Right forelimb (tissue), 1 donor: ENCODE data around the gene ANXA11.

ENCODE experiments used
- DNase-seq: peaks from one replicate; pipeline ENCODE4 v3.0.0-alpha.2; 2018

The ANXA11 gene

DNA sequence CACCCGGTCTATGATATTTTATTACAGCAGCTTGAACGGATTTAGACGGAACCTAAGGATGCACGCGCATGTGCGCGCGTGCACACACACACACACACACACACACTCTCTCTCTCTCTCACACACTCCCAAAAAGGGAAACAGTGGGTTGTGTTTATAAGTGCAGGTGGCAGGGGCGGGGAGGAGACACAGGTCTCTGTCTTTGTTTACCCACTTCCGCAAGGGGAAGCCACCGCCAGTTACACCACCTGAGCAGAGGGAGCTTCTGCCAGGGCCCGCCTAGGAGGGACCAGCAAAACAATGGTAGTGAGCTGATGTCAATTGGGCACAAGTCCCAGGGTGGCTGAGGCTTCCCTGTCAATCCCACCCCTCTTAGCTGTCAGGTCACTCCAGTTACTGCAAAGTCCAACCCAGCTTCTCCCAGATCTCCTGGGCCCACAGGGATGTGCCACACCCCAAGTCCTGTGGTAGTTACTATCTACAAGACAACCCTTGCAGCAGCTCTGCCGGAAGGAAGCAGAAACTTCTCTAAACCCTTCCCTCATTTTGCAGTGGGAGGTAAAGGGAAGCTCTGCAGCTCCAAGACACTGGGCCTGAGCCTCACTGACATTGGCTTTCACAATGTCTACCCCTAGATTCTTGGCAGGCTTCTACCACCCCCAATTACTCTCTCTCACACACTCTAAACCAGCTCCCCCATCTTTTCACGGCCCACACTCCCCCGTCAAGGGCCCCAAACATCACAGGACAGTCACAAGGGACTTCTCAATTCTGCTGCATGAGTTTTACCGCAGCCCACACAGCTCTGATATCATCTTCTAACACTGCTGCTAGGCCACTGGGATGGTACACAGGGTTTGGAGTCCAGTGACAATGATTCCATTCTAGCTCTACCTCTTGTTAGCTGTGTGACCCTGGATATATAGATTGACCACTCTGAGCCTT is 17.6 kb downstream of the ANXA11 start:
- peak; percentile 33 for DNase-seq

DNA sequence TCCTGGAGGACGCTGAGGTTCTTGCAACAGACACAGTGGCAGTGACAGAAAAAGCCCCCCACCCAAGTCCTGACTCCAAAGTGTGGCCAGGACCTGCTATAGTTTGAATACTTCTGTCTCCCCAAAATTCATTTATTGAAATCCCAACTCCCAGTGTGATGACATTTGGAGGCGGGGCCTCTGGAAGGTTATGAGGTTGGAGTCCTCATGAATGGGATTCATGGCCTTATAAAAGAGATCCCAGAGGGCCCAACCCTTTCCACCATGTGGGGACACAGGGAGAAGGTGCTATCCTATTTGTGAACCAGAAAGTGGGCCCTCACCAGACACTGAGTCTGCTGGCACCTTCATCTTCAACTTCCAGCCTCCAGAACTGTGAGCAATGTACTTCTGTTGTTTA is 18.3 kb downstream of the ANXA11 start:
- DNase-seq, result no peak

DNA sequence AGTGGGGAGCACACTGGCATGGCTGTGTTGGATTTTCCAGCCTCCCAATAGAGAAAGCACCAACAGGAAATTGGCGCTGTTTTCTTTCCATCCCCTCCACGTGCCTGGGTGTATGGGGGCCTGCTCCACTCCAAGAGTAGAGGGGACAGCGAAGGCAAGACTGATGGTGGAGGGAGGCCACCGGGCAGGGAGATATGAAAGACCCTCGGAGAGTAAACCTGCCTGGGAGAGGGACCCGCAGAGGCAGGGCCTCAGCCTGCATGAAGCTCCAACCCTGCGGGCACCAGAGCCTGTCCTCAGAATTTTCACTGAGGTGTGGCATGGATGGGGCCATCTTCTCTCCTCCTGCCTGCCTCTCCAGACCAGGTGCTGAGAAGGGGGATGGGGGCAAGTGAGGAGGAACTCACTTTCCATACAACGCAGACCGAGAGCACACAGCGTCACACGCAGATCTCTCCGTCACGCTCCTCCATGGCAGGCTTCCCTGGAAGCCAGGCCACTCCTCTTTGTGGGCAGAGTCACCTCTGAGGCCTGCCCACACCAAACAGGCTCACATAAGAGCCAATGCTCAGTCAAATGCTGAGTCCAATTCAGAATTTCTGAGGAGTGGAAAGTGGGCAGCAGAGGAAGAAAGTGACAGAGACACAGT is 18.8 kb downstream of the ANXA11 start:
- DNase-seq, result no peak

DNA sequence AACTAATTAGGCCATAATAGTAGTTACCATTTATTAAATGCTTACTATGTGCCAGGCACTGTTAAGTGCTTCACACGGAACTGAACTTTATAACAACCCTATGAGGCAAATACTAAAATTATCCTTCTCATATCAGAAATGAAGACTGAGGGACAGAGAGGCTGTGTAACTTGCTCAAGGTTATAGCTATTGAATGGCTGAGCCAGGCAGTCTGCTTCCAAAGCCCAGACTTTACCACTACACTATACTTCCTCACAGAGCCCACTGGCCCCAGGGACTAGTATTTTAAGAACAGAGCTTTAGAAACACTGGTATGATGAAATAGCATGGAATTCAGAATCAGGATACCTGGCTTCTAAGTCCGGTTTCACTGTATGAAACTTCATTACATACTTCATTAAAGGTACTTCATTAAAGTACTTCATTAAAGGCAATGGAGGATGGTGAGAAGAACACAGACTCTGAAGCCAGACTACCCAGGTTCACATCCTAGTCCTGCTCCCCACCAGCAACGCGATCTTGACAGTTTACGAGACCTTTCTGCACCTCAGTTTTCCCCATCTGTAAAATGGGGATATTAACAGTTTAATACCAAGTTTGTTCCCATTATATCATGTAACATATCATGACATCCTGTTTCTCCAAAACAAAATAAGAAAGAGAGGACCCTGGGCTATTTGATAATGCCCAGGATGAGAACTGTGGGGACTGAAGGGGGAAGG is 19.6 kb downstream of the ANXA11 start:
- DNase-seq, result no peak

DNA sequence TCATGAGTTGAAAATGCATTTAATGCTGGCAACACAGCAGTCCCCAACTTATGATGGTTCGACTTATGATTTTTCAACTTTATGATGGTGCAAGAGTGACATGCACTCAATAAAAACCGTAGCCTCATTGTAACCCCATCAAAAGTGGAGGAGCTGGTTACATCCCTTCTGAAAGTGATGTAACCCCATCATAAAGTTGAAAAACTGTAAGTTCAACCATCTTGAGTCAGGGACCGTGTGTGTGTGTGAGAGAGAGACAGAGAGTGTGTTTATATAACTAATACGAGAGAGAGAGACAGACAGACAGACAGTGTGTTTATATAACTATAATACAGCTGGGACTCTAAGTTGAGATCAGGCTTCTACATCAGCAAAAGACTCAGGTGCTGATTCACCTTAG is 21.0 kb downstream of the ANXA11 start:
- no peak for DNase-seq

DNA sequence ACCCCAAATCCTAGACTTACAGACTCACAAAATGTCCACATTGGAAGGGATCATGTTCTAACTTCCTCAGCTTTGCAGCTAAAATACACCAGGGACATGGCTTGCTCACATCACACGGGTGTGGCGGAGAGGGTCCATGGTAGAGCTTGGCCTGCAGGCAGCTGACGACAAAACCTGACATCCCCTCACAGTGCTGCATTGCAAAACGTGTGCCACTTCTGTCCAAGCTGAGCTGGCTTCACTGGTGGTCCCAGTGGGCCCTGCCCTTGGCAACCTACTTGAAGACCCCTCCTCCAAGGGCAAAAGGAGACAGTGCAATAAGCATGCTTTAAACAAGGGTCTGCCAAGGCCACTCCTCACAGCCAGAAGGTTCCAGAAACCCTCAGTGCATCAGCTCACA is 21.9 kb downstream of the ANXA11 start:
- DNase-seq, result no peak

DNA sequence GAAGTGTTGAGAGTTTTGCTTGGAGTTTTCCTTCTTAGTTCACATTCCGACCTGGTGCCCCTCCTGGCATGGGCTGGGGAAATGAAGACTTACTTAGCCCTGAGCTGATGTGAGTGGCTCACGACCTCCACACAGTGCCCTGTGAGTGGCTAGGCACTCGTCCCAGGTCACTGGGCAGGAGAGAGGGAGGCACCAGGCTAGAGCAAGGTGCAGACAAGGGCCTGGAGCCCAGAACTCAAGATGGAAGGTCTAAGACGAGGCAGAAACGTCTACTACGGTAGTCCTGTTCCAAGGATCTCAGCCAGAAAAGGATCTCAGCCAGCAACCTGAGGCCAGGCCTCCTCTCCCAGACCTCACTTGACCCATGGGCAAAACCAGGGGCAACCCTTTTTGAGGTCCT is 22.4 kb downstream of the ANXA11 start:
- no peak for DNase-seq

DNA sequence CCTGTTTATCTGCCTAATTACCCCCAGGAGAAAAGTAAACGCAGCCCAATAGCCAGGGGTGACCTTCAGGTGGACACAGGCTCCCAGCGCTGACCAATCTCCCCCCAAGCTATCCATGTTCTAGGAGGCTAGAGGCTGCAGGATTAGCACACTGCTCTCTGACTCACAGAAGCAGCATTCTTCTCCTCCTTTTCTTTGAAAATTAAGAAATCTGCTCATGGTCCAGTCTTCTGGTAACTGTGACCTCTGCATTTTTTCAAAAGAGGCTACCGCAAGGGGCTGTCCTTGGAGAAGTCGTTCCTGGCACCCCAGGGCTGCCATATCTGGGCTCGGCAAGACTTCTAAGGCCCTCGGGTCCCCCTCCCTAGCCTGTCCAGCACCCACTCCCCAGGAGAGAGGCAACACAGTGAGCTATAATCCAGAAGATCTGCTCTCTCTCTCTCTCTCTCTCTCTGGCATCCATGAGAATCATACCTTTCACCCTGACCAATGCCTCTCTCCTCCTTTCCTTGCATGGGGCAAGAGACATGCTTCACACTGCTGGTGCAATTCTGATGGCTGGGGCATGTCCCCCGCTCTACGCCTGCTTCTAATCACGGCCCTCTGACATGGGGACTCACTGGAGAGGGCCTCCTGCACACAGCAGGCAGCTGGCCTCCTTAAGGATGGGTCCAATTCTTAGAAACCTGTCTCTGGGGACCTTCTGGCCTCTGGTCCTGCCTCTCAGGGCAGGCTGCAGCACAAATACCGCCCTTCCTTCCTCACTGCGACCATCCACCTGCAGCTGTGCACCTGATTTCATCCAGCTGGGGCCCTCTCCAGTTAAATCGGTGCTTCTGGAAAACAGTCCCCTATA is 27.3 kb downstream of the ANXA11 start:
- DNase-seq, result no peak

DNA sequence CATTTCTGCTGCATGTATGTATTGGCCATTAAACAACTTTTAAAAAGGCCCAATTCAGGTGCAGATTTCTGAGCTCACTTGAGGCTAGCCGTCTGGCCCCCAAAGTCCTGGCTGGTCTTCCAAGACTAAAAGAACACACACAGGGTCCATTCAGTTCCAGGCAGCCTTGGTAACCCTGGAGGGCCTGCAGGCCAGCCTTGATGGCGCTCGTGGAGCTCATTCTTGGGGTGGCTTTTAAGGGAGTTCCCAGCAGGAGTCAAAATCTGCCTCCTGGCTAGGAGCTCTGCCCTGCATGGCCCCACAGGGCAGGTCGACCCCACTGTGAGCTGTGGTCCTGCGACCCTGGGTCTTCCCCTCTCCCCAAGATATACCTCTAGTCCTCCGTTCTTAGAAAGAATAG is 28.8 kb downstream of the ANXA11 start:
- DNase-seq, result no peak

DNA sequence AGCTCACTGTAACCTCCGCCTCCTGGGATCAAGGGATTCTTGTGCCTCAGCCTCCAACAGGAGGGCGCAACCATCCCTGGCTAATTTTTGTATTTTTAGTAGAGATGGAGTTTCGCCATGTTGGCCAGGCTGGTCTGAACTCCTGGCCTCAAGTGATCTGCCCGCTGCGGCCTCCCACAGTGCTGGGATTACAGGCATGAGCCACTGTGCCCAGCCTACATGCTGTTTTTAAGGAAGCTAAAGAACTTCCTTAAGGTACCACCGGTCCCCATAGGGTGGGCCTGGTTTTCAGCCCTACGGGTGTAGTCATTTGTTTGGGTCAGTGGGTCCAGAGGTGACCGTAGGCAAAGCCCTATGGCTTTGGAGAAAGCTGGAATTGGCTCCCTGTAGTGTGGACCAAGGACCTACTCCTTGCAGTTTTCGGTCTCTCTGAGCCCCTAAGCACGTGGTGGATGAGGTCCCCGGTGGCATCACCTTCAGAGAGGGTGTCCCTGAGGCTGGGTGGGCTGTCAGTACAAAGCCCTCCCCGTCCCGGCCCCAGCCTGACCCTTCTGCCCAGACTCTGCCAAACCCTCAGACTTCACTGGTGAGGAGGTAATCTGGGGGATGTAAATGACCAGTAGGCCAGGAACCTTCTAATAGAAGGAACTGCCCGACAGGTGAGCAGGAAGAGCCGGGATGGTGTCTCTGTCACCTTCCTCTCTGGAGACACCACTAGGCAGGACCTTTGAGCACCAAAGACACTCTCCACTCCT is 30.5 kb downstream of the ANXA11 start:
- DNase-seq, result no peak

DNA sequence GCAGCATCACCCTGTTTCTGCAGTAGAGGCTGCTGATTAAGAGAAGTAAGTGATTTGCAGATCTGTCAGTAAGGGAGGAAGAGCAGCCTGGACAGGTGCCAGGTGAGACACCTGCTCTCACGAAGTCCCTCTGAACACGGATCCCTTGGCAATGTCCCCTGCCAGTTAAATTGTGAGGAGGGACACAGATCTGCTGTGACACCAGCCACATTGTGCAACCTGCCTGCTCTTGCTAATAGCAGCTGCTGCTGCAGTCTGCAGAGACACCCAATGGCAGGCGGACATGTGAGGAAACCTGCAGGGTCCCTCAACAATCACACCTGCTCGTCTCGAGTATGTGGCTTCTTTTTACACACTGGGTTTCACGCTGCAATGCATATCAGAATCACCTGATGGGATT is 31.9 kb downstream of the ANXA11 start:
- no peak for DNase-seq

DNA sequence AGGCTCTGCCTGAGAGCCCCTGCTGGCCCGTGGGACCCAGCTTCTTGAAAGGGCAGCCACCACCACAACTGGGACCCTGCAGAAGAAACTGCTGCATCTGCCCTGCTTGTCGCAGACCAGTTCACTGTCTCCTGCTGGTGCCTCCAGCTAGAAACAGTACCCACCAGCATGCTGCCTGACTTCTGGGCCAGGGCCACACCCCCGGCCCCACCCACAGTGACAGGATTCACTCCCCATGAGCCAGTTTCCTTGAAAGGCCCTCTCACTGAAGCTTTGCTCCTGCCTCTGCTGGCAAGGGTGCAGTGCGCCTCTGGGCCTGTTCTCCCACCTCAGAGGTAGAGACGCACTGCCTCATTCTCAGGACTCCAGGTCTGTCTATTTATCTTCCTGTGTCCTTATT is 32.4 kb downstream of the ANXA11 start:
- DNase-seq, result no peak

DNA sequence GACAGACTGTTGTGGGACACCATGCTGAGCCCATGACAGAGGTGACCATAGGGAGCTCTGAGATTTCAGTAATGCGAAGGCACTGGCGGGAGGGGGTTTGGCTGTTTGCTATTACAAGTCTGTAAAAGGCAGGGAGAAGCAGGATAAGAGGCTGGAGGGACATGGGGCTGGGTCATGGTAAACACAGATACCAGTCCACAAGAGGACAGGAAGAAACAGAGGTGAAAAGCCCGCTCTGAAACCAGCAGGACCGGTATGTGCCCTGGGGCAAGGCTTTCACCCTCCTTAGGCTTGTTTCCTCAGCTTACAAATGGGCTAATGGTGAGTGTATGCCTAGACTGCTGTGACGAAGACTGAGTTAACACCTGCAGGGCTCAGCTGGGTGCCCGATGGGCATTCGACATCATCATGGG is 34.1 kb downstream of the ANXA11 start:
- DNase-seq, result no peak

DNA sequence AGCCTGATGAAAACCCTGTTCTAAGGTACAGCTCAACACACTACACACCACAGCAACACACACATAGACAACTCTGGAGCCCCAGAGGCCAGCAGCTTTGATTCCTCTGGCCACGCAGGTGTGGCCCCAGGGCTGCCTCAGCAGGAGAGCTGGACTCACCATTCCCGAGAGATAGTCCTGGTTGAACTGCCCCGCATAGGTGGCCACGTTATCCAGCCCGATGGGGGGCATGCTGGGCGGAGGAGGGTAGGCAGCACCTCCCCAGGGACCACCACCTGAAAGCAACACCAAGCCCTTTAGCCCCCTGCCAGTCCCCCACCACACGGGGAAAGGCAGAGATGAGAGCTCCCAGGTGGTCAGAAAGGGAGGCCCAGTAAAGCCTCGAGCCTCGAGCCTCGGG is 34.7 kb downstream of the ANXA11 start:
- no peak for DNase-seq

DNA sequence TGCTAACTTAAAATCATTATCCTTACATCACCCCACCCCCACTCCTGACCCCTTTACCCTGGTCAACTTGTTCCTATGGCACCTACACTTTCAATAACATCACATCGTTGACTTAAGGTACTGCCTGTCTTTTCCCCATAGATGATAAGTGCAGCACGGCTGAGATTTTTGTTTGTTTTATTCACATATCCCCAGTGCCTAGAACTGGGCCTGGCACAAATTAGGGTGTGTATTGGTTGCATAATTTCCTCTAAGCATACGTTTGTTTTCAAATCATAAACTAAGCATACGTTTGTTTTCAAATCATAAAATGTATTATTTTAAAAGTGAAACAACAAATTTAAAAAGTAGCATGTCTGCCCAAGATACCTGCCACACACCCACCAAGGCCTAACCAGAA is 35.3 kb downstream of the ANXA11 start:
- DNase-seq, result no peak

DNA sequence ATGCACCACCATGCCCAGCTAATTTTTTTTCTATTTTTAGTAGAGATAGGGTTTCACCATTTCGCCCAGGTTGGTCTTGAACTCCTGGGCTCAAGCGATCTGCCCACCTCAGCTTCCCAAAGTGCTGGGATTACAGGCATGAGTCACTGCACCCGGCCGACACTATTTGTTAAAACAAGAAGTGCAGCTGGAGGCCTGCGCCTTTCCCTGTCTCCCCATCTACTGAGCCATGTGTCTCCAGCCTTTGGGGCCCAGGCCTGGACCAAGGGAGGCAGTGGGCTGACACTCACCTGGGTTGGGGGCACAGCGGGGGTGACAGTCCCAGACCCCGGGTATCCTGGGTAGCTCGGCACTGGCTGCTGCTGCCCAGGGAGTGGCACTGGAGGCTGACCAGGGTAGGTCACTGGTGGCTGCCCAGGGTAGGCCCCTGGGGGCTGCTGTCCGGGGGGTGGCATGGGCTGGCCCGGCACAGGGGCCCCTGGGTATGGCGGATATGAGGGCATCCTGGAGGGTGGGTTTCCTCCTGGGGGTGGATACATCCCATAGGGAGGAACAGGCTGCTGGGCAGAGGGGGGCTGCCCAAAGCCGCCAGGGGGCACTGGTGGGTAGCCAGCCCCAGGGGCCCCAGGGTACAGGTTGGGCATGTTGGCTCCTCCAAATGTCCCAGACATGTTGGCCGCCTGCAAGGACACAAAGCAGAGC is 36.5 kb downstream of the ANXA11 start:
- no peak for DNase-seq

DNA sequence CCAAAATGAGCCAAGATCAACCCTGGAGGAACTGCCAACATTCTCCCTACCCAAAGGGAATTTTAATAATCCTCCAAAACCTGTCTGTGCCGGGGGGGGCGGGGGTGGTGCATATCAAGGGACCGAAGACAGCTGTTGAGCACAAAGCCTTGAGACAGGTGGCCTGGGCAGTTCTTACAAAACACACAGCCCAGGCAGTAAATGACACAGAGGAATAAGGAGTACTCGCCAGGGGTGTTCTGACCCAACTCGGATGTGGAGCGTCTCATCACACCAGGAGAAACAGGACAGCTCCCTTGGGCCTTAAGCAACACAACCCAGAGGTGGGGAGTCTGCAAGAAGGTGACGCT is 37.2 kb downstream of the ANXA11 start:
- DNase-seq, result no peak

DNA sequence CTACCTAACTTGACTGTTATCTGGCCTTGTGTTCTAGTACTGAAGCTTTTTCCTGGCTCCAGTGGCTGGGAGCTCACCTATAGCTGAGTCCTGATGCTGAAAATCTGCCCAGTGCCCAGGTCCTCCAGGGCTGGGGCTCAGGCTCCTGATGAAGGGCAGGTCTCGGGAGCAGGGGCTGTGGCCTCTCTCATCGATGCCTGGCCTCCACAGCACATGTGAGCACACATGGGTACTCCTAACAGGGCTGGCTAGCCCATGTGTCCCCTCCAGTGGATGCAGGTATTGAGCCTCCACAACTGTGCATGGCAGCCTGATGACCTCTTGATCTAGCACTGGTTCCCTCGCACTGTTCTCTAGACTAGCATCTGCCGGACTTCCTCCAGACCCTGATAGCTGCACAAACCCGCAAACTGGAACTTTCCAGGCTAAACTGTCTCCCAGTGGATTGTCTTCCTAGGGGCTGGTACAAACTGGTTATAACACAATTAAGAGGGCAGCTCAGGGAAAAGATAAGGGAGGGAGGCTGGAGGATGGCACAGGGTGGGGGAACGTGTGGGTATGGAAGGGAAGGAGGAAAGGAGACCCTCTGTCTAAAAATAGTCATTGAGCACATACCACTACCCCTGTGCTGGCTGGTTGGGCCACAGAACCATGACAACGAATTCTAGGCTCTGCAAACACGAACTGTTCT is 37.7 kb downstream of the ANXA11 start:
- no peak for DNase-seq

DNA sequence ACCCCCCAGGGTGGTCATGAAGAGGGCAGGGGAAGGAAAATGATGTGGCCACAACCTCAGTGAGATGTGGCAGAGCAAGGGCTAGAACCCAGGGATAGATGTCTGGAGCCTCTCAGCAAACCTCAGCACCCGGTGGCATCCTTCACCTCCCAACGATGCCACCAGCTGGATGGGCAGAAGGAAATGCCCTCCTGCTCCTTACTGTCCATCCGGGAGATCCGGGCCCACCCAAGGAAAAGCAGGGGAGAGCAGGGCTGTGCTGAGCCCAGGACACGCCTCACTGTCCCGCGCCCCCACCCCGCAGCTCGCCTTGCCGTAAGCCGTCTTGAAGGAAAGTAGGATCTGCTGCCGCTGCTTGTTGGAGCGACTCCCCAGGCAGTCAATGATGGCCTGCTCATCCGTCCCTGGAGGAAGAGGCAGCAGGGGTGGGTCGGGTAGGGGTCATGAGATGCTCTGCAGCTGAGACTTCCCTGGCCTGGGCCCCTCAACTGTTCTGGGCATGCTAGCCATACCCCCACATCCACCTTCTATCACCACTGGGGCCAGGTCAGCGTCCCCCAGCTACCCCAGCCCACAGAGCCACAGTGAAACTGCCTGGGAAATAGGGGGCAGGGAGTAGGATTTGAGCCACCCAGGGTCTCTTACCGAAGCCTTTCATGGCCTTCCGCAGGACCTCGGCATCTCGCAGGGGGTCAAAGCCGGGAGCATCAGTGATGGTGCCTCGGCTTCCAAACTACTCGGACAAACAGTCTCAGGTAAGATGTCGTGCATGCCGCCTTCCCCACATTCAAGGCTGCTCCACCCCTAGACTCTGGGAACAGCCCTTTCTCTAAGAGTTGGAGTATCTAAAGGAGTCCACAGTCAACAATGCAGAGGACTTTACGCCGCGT is 38.5 kb downstream of the ANXA11 start:
- DNase-seq, result no peak

DNA sequence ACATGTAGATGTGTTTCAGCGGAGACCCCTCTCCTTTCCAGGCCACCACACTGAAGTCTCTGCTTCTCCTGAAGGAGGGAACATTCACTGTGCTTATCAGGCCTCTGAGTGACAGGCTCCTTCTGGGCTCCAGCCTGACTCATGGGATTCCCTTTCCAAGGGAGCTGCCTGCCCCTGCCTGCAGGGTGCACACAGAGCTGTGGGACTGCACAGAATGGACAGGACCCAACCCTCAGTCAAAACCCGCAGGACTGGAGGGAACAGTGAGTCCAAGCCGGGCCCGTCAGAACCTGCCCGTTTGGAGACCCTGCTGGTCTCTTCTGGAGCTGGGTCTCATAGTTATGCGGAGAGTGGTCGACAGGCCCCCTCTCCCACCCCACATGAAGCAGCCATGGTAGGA is 40.2 kb downstream of the ANXA11 start:
- DNase-seq, result no peak
